HG02759 (cell line): Measurements from ENCODE around the gene ABITRAM.
"Not testable (repeated sequence)": the region's sequence is repeated elsewhere in the genome, so short reads cannot be mapped to it uniquely, and the experiment has no call there.

Experiments
- ATAC-seq: cut with Tn5 transposase; IDR thresholded peaks from one replicate; pipeline ENCODE4 v1.9.1; 2021; ENCODE audit warnings: mild to moderate bottlenecking, moderate library complexity; ENCODE audit not compliant: unreplicated experiment

ABITRAM gene

GRCh38 chr9:108924466-108924865 is 9.7 kb upstream of the ABITRAM start:
- no peak for ATAC-seq

- no peak for ATAC-seq
These were observed 5.8 kb upstream of the ABITRAM start for GRCh38 chr9:108928386-108928785.

- no peak for ATAC-seq
These were observed 926 bp upstream of the ABITRAM start for GRCh38 chr9:108933231-108933717.

- ATAC-seq: peak; percentile 86
These were observed 380 bp upstream of the ABITRAM start, which contains the start of gene ELP1 for GRCh38 chr9:108933718-108934322. Gene ELP1, minus strand, starts transcription at chr9:108934124. Its CDS starts 2,978 bp downstream, at chr9:108931146.

GRCh38 chr9:108937561-108938305 is 3.5 kb downstream of the ABITRAM start:
- no peak for ATAC-seq

- ATAC-seq: no peak
These were observed 5.8 kb downstream of the ABITRAM start for GRCh38 chr9:108939975-108940374.

- ATAC-seq: no peak
These were observed 16.0 kb downstream of the ABITRAM start for GRCh38 chr9:108950168-108950567.

- ATAC-seq: no peak
These were observed 17.4 kb downstream of the ABITRAM start for GRCh38 chr9:108951578-108951977.

GRCh38 chr9:108953983-108954574 is 19.9 kb downstream of the ABITRAM start:
- ATAC-seq: no peak

- ATAC-seq: no peak
These were observed 21.9 kb downstream of the ABITRAM start for GRCh38 chr9:108956022-108956630.

- no peak for ATAC-seq
These were observed 22.4 kb downstream of the ABITRAM start for GRCh38 chr9:108956631-108957026.

- ATAC-seq: no peak
These were observed 26.1 kb downstream of the ABITRAM start for GRCh38 chr9:108960331-108960730.

GRCh38 chr9:108961151-108961550 is 27.0 kb downstream of the ABITRAM start:
- no peak for ATAC-seq

GRCh38 chr9:108963459-108964143 is 29.4 kb downstream of the ABITRAM start:
- ATAC-seq: no peak

- no peak for ATAC-seq
These were observed 33.7 kb downstream of the ABITRAM start for GRCh38 chr9:108967916-108968315.

GRCh38 chr9:108971392-108971791 is 37.2 kb downstream of the ABITRAM start:
- not testable (repeated sequence) for ATAC-seq

GRCh38 chr9:108972186-108972585 is 38.0 kb downstream of the ABITRAM start:
- ATAC-seq: no peak

- ATAC-seq: no peak
These were observed 38.5 kb downstream of the ABITRAM start for GRCh38 chr9:108972626-108973209.

GRCh38 chr9:108973895-108974294 is 39.7 kb downstream of the ABITRAM start:
- no peak for ATAC-seq

GRCh38 chr9:108978205-108978604 is 44.0 kb downstream of the ABITRAM start:
- ATAC-seq: no peak
